AG04449 (cell line): ENCODE measurements around the gene CST5.
"Not testable (repeated sequence)": the region's sequence is repeated elsewhere in the genome, so short reads cannot be mapped to it uniquely, and the experiment has no call there.

Experiments
- CTCF ChIA-PET: fragments of 350-600 bp; formaldehyde crosslinking; extraction: SDS; loops from one replicate; lab custom pipeline; 2021; ENCODE audit warnings: antibody characterized with exemption; lab: Yijun Ruan, JAX
- POLR2A ChIA-PET: fragments of 400-600, 350-600 bp; formaldehyde crosslinking; extraction: SDS; loops from one replicate; lab custom pipeline; 2020; ENCODE audit warnings: antibody characterized with exemption, inconsistent platforms; lab: Yijun Ruan, JAX
- DNase-seq: peaks from one replicate; pipeline ENCODE4 v3.0.0-alpha.2; 2010; ENCODE audit warnings: low read depth, low spot score
- H3K4me3 ChIP-seq: 2 replicates; pipeline ENCODE4 v1.5.1; 2011; ENCODE audit warnings: low read depth, mild to moderate bottlenecking, control low read depth, low read length
- TF ChIP-seq, protein P1 (sequence below): IDR thresholded peaks from one replicate; pipeline ENCODE4 v1.5.1; 2011; ENCODE audit warnings: mild to moderate bottlenecking, moderate library complexity, low read length, control low read depth, inconsistent platforms; ENCODE audit not compliant: insufficient read depth; ENCODE audit errors: missing control alignments

CST5 gene

GRCh38 chr20:23881371-23881770, 1.8 kb upstream of the CST5 start:
- no peak for DNase-seq
- ChIA-PET CTCF (no interaction called here), POLR2A (no interaction called here)
- TF ChIP-seq, protein P1, sequence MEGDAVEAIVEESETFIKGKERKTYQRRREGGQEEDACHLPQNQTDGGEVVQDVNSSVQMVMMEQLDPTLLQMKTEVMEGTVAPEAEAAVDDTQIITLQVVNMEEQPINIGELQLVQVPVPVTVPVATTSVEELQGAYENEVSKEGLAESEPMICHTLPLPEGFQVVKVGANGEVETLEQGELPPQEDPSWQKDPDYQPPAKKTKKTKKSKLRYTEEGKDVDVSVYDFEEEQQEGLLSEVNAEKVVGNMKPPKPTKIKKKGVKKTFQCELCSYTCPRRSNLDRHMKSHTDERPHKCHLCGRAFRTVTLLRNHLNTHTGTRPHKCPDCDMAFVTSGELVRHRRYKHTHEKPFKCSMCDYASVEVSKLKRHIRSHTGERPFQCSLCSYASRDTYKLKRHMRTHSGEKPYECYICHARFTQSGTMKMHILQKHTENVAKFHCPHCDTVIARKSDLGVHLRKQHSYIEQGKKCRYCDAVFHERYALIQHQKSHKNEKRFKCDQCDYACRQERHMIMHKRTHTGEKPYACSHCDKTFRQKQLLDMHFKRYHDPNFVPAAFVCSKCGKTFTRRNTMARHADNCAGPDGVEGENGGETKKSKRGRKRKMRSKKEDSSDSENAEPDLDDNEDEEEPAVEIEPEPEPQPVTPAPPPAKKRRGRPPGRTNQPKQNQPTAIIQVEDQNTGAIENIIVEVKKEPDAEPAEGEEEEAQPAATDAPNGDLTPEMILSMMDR: no peak
- H3K4me3 ChIP-seq: no peak overlapping the region

- DNase-seq: no peak
- ChIA-PET POLR2A (no interaction called here), CTCF (interaction anchor here (0.8 kb wide), 1 partner anchor 116 kb away, joined by 3 read pairs; no protein-coding TSS in a partner anchor)
- H3K4me3 ChIP-seq: no peak overlapping the region
- TF ChIP-seq, protein P1: no peak
Measured at GRCh38 chr20:23880417-23880816, 869 bp upstream of the CST5 start.

DNA sequence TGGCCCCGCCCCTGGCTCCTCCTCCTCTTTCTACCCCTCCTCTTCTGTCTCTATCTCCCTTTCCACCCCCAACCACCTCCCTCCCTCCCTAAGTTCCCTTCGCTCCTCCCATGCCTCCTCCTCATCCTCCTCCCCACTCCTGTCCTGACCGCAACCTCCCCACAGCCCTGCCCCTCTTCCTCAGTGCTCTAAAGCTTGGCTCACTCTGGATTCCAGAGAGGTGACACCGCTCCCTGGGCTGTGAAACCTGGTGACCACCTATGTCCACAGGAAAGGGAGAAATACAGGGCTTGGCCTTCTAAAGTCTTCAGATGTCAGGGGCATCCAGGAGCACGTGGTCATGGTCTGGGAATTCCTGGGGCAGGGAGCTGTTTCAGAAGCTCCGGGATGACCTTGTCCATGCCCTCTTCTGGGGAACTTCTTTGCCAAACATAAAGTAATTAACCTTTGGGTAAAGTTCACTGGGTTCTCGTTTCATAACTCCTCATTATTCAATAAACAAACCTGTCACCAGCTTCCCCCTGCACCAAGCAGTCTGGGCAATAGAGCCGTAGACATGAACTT, 345 bp upstream of the CST5 start:
- TF ChIP-seq, protein P1: no peak
- ChIA-PET POLR2A (no interaction called here), CTCF (interaction anchor here (0.8 to 0.9 kb wide), 2 partner anchors 116 to 1257 kb away, joined by 3 read pairs; no protein-coding TSS in a partner anchor)
- H3K4me3 ChIP-seq: no peak overlapping the region
- no peak for DNase-seq

DNA sequence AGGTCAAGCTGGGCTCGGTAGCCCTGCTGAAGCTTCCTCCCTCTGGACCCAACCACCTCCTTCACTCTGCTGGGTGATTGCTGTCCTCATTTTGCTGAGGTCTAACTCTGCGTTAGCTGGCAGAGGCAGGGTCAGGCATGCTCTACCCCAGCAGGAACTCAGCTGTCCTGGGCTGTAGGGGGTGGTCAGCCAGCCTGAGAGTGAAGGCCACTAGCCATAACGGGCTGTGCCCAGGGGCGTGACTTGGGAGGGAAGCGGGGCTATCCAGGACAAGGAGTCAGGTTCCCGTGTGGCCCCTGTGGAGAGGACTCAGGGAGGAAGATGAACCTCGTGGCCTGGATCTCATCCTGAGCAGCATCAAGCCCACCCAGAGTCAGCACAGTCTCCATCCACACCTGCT, 761 bp downstream of the CST5 start:
- no peak for DNase-seq
- TF ChIP-seq, protein P1: no peak
- ChIA-PET CTCF (no interaction called here), POLR2A (interaction anchor here (0.6 kb wide), 1 partner anchor 39 kb away, joined by 3 read pairs; no protein-coding TSS in a partner anchor)
- H3K4me3 ChIP-seq: no peak overlapping the region

- POLR2A ChIA-PET, DNase-seq, CTCF ChIA-PET, H3K4me3 ChIP-seq: not testable (repeated sequence)
Measured at GRCh38 chr20:23878016-23878542, 1.5 kb downstream of the CST5 start.

GRCh38 chr20:23877524-23877923, 2.0 kb downstream of the CST5 start:
- CTCF ChIA-PET: no interaction called here
- POLR2A ChIA-PET: no interaction called here
- TF ChIP-seq, protein P1: no peak
- H3K4me3 ChIP-seq: no peak overlapping the region
- no peak for DNase-seq

- H3K4me3 ChIP-seq: no peak overlapping the region
- DNase-seq: no peak
- CTCF ChIA-PET: no interaction called here
- POLR2A ChIA-PET: no interaction called here
- TF ChIP-seq, protein P1: no peak
Measured at GRCh38 chr20:23875606-23876237, 3.8 kb downstream of the CST5 start.
